HG02759 (cell line): ENCODE measurements around the gene MED13L.

ENCODE experiments used
- ATAC-seq: cut with Tn5 transposase; IDR thresholded peaks from one replicate; pipeline ENCODE4 v1.9.1; 2021; ENCODE audit warnings: mild to moderate bottlenecking, moderate library complexity; ENCODE audit not compliant: unreplicated experiment

MED13L gene

GRCh38 chr12:116066381-116067230 is 210.9 kb downstream of the MED13L start:
- no peak for ATAC-seq

GRCh38 chr12:116065606-116066005 is 211.9 kb downstream of the MED13L start:
- ATAC-seq = no peak

- no peak for ATAC-seq
Measured at GRCh38 chr12:116064493-116064892, 213.0 kb downstream of the MED13L start.

- ATAC-seq = no peak
Measured at GRCh38 chr12:116062698-116063097, 214.8 kb downstream of the MED13L start.

GRCh38 chr12:116060764-116061163 is 216.7 kb downstream of the MED13L start:
- peak; percentile 88 for ATAC-seq

- no peak for ATAC-seq
Measured at GRCh38 chr12:116059904-116060303, 217.6 kb downstream of the MED13L start.

- no peak for ATAC-seq
Measured at GRCh38 chr12:116058574-116058973, 218.9 kb downstream of the MED13L start.

- ATAC-seq = no peak
Measured at GRCh38 chr12:116057356-116057755, 220.1 kb downstream of the MED13L start.

GRCh38 chr12:116055895-116056607 is 221.4 kb downstream of the MED13L start:
- ATAC-seq = no peak

GRCh38 chr12:116054280-116054679 is 223.2 kb downstream of the MED13L start:
- no peak for ATAC-seq

GRCh38 chr12:116053479-116054200 is 223.9 kb downstream of the MED13L start:
- no peak for ATAC-seq

GRCh38 chr12:116050275-116050674 is 227.2 kb downstream of the MED13L start:
- no peak for ATAC-seq

GRCh38 chr12:116048879-116049278 is 228.6 kb downstream of the MED13L start:
- no peak for ATAC-seq

- no peak for ATAC-seq
Measured at GRCh38 chr12:116046039-116046438, 231.5 kb downstream of the MED13L start.

GRCh38 chr12:116045150-116045549 is 232.3 kb downstream of the MED13L start:
- ATAC-seq = no peak

- ATAC-seq = no peak
Measured at GRCh38 chr12:116043659-116044535, 233.6 kb downstream of the MED13L start.

- no peak for ATAC-seq
Measured at GRCh38 chr12:116040402-116040801, 237.1 kb downstream of the MED13L start.

GRCh38 chr12:116039081-116039480 is 238.4 kb downstream of the MED13L start:
- no peak for ATAC-seq

GRCh38 chr12:116037941-116038837 is 239.3 kb downstream of the MED13L start:
- ATAC-seq = no peak
